SIG-M5 treated with dmso at 0.1 percent for 504 hours (cell line): ENCODE data around the gene PLIN5.

Experiments used
- DNase-seq: peaks from one replicate; lab custom pipeline; 2025; ENCODE audit not compliant: unreplicated experiment; lab: John Stamatoyannopoulos, UW

The PLIN5 gene

GRCh38 chr19:4492337-4493103 lies 42.5 kb downstream of the PLIN5 start:
- no peak for DNase-seq

GRCh38 chr19:4491446-4491845 lies 43.6 kb downstream of the PLIN5 start:
- DNase-seq = no peak

GRCh38 chr19:4488496-4488895 lies 46.5 kb downstream of the PLIN5 start:
- DNase-seq = no peak

GRCh38 chr19:4487572-4487971 lies 47.5 kb downstream of the PLIN5 start:
- no peak for DNase-seq

GRCh38 chr19:4483385-4483784 lies 51.6 kb downstream of the PLIN5 start:
- DNase-seq = no peak

- no peak for DNase-seq
These were observed 52.2 kb downstream of the PLIN5 start for GRCh38 chr19:4482721-4483364.

- DNase-seq = no peak
These were observed 57.8 kb downstream of the PLIN5 start for GRCh38 chr19:4477034-4477801.

GRCh38 chr19:4474514-4475022 lies 60.5 kb downstream of the PLIN5 start:
- DNase-seq = no peak

- DNase-seq = no peak
These were observed 61.1 kb downstream of the PLIN5 start for GRCh38 chr19:4473763-4474513.

GRCh38 chr19:4473011-4473762 lies 61.8 kb downstream of the PLIN5 start:
- DNase-seq = no peak
